B cell (primary cell): ENCODE data around the gene ERBB4. TPM values are rescaled to one million over a fixed set of nuclear protein-coding genes. Genes with fewer than 3 reads are reported as not detected.

Source experiments
- ATAC-seq: fragments of 200-7000 bp; cut with Tn5 transposase; one replicate; pipeline ENCODE4 v1.10.0; 2021; ENCODE audit warnings: low read depth, mild to moderate bottlenecking, moderate number of reproducible peaks, moderate library complexity
- CTCF ChIA-PET: fragments of 350-600 bp; sonication (Branson Sonifier 250); formaldehyde crosslinking; loops from one replicate; lab custom pipeline; 2021; ENCODE audit warnings: antibody characterized with exemption, inconsistent platforms; lab: Charles Lee
- POLR2A ChIA-PET: fragments of 350-600 bp; sonication (Branson Sonifier 250); formaldehyde crosslinking; loops from one replicate; lab custom pipeline; 2021; ENCODE audit warnings: antibody characterized with exemption; lab: Charles Lee
- DNase-seq: peaks from one replicate; pipeline ENCODE4 v3.0.0; 2013
- H2AFZ ChIP-seq: 2 replicates; pipeline ENCODE4 v1.6.1; 2012; ENCODE audit warnings: mild to moderate bottlenecking, low read depth, low read length; ENCODE audit not compliant: insufficient read depth, poor library complexity, severe bottlenecking
- H3K27ac ChIP-seq, 2 donors: 1 replicate in 1 of 2; 2 replicates in 1 of 2; pipeline ENCODE4 v1.5.1; 2012 to 2013; ENCODE audit warnings: low read length in 2 of 2, mild to moderate bottlenecking in 2 of 2, moderate library complexity in 1 of 2
- H3K27me3 ChIP-seq, 4 experiments: fragments of 200-600 bp in 1 of 4; sonication (generic) in 1 of 4; replicated peaks in 1 of 4; 1 replicate in 2 of 4; 2 replicates in 2 of 4; pipeline versions ENCODE4 v1.6.1 to v1.7.0; 2013 to 2016; ENCODE audit warnings: low read length in 3 of 4, mild to moderate bottlenecking in 2 of 4, mixed read lengths in 1 of 4, moderate library complexity in 1 of 4; ENCODE audit not compliant: insufficient read depth in 4 of 4, control insufficient read depth in 3 of 4; ENCODE audit errors: control extremely low read depth in 1 of 4
- H3K36me3 ChIP-seq, 2 experiments: replicated peaks in 1 of 2; 1 replicate in 1 of 2; 2 replicates in 1 of 2; pipeline versions ENCODE4 v1.6.1 to v1.7.1; 2013; ENCODE audit warnings: low read length in 1 of 2; ENCODE audit not compliant: insufficient read depth in 2 of 2, control insufficient read depth in 1 of 2; ENCODE audit errors: control extremely low read depth in 1 of 2, extremely low read depth in 1 of 2
- H3K4me1 ChIP-seq, 2 donors: fragments of 200-600 bp in 1 of 2; sonication (generic) in 1 of 2; 1 replicate in 1 of 2; 2 replicates in 1 of 2; pipeline versions ENCODE4 v1.5.1 to v1.6.1; 2013 to 2017; ENCODE audit warnings: low read length in 2 of 2; ENCODE audit not compliant: control insufficient read depth in 2 of 2, insufficient read depth in 2 of 2
- H3K4me2 ChIP-seq: replicated peaks from 2 replicates; pipeline ENCODE3; 2012; ENCODE audit warnings: mild to moderate bottlenecking, low read depth, low read length; ENCODE audit not compliant: poor library complexity, severe bottlenecking
- H3K4me3 ChIP-seq, 5 experiments: fragments of 200-600 bp in 1 of 5; sonication (generic) in 1 of 5; 1 replicate in 3 of 5; 2 replicates in 2 of 5; pipeline versions ENCODE4 v1.5.1 to v1.7.0; 2011 to 2016; ENCODE audit warnings: low read length in 4 of 5, mild to moderate bottlenecking in 4 of 5, low read depth in 2 of 5, control low read depth in 1 of 5, moderate library complexity in 1 of 5; ENCODE audit not compliant: insufficient read depth in 1 of 5; ENCODE audit errors: control extremely low read depth in 1 of 5, extremely low read depth in 1 of 5
- H3K79me2 ChIP-seq: fragments of 200-600 bp; sonication (generic); one replicate; pipeline ENCODE4 v1.6.0; 2016; ENCODE audit warnings: low read length; ENCODE audit not compliant: control insufficient read depth, insufficient read depth
- H3K9ac ChIP-seq: fragments of 200-600 bp; sonication (generic); 2 replicates; pipeline ENCODE4 v1.6.1; 2017; ENCODE audit warnings: mild to moderate bottlenecking, low read length, moderate library complexity
- H3K9me3 ChIP-seq, 3 donors: one replicate each; pipeline versions ENCODE4 v1.6.1 to v1.7.1; 2013; ENCODE audit warnings: low read length in 2 of 3; ENCODE audit not compliant: control insufficient read depth in 2 of 3, insufficient read depth in 1 of 3; ENCODE audit errors: control extremely low read depth in 1 of 3
- H4K20me1 ChIP-seq: 2 replicates; pipeline ENCODE4 v1.6.0; 2012; ENCODE audit warnings: mild to moderate bottlenecking, low read length; ENCODE audit not compliant: insufficient read depth, control insufficient read depth, poor library complexity, severe bottlenecking
- H3K27ac Mint-ChIP-seq: one replicate; pipeline ENCODE4 v1.8.0; 2021; ENCODE audit warnings: mixed read lengths
- H3K27me3 Mint-ChIP-seq: one replicate; pipeline ENCODE4 v1.8.0; 2021; ENCODE audit warnings: mixed read lengths
- H3K4me1 Mint-ChIP-seq: one replicate; pipeline ENCODE4 v1.8.0; 2021; ENCODE audit warnings: mixed read lengths
- H3K4me3 Mint-ChIP-seq: one replicate; pipeline ENCODE4 v1.8.0; 2021; ENCODE audit warnings: mixed read lengths
- H3K9me3 Mint-ChIP-seq: one replicate; pipeline ENCODE4 v1.8.0; 2022; ENCODE audit warnings: mixed read lengths; ENCODE audit not compliant: insufficient read depth
- EZH2 ChIP-seq: IDR thresholded peaks from 2 replicates; pipeline ENCODE4 v1.6.1; 2012; ENCODE audit warnings: borderline replicate concordance, low read depth, mild to moderate bottlenecking, moderate library complexity, low read length; ENCODE audit not compliant: insufficient read depth, poor library complexity, severe bottlenecking
- WGBS: methylation state at CpG from one replicate; pipeline ENCODE4 v1.1.5; 2013; ENCODE audit warnings: missing lambda C conversion rate; ENCODE audit not compliant: insufficient coverage; 5-methylcytosine and 5-hydroxymethylcytosine counted together
- intact Hi-C: fragments of 100-400 bp; cut with micrococcal nuclease; formaldehyde crosslinking; loops from one replicate; pipeline ENCODE4 v1.10.0; 2022
- polyA plus RNA-seq: library from polyadenylated mRNA; depleted of rRNA; stranded (reverse); fragments of >200 nt; gene quantifications from 2 replicates; pipeline ENCODE4 v1.2.3, GENCODE V29; 2012
- total RNA-seq, 2 donors: library from RNA; stranded (reverse); fragments of 120-200 nt in 1 of 2; gene quantifications; 1 replicate in 1 of 2; 2 replicates in 1 of 2; pipeline versions ENCODE4 v1.2.3 to v1.2.4, GENCODE V29; 2013 to 2022
- TF ChIP-seq, protein P1 (sequence below): fragments of 200-600 bp; IDR thresholded peaks from one replicate; pipeline ENCODE4 v1.8.0; 2022; ENCODE audit warnings: antibody characterized with exemption, mild to moderate bottlenecking

ERBB4 gene
- total and polyA plus RNA-seq, 2 donors (not counting 1 experiment from before 2014, with no cell fraction given) = not detected

GRCh38 chr2:211347328-211347727 lies 1191.3 kb downstream of the ERBB4 start:
- Mint-ChIP-seq H3K4me3 (no peak overlapping the region), H3K27ac (no peak overlapping the region), H3K9me3 (peaks cover 3% of the 10 kb centered on the region), H3K27me3 (no peaks in the 10 kb centered on the region), H3K4me1 (no peaks in the 10 kb centered on the region)
- ChIA-PET POLR2A (no interaction called here), CTCF (interaction anchor here (0.7 kb wide), 1 partner anchor 13 kb away, joined by 3 read pairs; no protein-coding TSS in a partner anchor)
- no peak overlapping the region for H3K4me3 ChIP-seq
- WGBS = 84% methylated on average over 6 of the region's 6 CpGs
- no peak overlapping the region for H3K4me2 ChIP-seq
- H3K27ac ChIP-seq = no peak overlapping the region
- H3K79me2 ChIP-seq = no peaks in the 10 kb centered on the region
- no peak overlapping the region for H2AFZ ChIP-seq
- intact Hi-C loops = no loop called here
- H3K27me3 ChIP-seq = no peaks in the 10 kb centered on the region
- H4K20me1 ChIP-seq = no peaks in the 10 kb centered on the region
- H3K36me3 ChIP-seq = no peaks in the 10 kb centered on the region
- H3K9me3 ChIP-seq = peaks cover 0 to 4% (median 0%) of the 10 kb centered on the region in 3 donors
- no peaks in the 10 kb centered on the region for H3K4me1 ChIP-seq
- TF ChIP-seq, protein P1, sequence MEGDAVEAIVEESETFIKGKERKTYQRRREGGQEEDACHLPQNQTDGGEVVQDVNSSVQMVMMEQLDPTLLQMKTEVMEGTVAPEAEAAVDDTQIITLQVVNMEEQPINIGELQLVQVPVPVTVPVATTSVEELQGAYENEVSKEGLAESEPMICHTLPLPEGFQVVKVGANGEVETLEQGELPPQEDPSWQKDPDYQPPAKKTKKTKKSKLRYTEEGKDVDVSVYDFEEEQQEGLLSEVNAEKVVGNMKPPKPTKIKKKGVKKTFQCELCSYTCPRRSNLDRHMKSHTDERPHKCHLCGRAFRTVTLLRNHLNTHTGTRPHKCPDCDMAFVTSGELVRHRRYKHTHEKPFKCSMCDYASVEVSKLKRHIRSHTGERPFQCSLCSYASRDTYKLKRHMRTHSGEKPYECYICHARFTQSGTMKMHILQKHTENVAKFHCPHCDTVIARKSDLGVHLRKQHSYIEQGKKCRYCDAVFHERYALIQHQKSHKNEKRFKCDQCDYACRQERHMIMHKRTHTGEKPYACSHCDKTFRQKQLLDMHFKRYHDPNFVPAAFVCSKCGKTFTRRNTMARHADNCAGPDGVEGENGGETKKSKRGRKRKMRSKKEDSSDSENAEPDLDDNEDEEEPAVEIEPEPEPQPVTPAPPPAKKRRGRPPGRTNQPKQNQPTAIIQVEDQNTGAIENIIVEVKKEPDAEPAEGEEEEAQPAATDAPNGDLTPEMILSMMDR = no peak
- TF ChIP-seq EZH2 = no peak
- no peak overlapping the region for H3K9ac ChIP-seq
- DNase-seq (no peak), ATAC-seq (no peak)

- Mint-ChIP-seq H3K4me1 (no peaks in the 10 kb centered on the region), H3K27me3 (no peaks in the 10 kb centered on the region), H3K27ac (no peak overlapping the region), H3K4me3 (no peak overlapping the region), H3K9me3 (peaks cover 3% of the 10 kb centered on the region)
- Histone ChIP-seq H4K20me1 (no peaks in the 10 kb centered on the region), H3K4me1 (no peaks in the 10 kb centered on the region), H3K4me3 (no peak overlapping the region), H3K27me3 (no peaks in the 10 kb centered on the region), H2AFZ (no peak overlapping the region), H3K36me3 (no peaks in the 10 kb centered on the region), H3K79me2 (no peaks in the 10 kb centered on the region), H3K9me3 (no peaks in the 10 kb centered on the region), H3K9ac (no peak overlapping the region), H3K27ac (no peak overlapping the region), H3K4me2 (no peak overlapping the region)
- intact Hi-C loops = no loop called here
- CTCF ChIA-PET = no interaction called here
- TF ChIP-seq EZH2 = no peak
- TF ChIP-seq, protein P1 = no peak
- POLR2A ChIA-PET = no interaction called here
- ATAC-seq (no peak), DNase-seq (no peak)
Observed at GRCh38 chr2:211344289-211344688, 1194.3 kb downstream of the ERBB4 start.
